Dedifferentiated amniotic fluid mesenchymal stem cell (primary cell): Measurements from ENCODE around the gene PTPN1.

Source experiments
- DNase-seq: peaks from one replicate; pipeline ENCODE4 v3.0.0-alpha.2; 2016; ENCODE audit errors: extremely low spot score

The PTPN1 gene

DNA sequence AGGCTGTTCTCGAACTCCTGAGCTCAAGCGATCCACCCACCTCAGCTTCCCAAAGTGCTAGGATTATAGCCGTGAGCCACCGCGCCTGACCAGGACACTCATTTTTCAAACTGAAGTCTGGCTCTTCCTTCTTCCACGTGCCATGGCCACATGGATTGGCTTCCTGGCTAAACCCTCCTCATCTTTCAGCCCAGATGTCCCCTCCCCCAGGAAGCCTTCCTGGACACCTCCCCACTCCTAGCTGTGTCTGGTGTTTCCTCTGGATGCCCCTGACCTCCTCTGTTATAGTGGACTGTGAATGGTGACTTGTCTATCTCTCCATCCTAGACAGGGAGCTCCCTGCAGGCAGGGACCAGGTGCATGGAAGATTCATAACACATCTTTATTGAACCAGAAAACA lies 124.0 kb downstream of the PTPN1 start:
- DNase-seq: no peak
